ENCODE data around the gene TMEM72.

DNA sequence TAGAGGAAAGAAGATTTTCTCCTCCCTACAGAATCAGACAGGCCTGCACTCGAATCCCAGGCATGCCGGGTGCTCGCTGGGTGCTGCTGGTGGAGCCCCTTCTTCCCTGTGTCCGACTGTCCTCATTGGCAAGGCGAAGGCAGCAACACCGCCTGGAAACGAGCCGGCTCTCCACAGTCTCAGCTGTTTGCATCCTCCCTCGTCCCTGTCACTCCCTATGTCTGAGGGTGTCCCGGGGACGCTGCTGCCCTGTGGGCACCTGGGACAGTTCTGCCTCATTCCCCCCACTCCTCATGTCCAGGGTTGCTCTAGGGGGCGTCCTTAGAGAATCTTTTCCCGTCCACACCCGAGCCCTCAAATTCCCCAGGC lies 31.6 kb upstream of the TMEM72 start:
- no peak for TF ChIP-seq POLR2A (IDR thresholded peaks at IDR 0.05)
- TF ChIP-seq, protein P1, sequence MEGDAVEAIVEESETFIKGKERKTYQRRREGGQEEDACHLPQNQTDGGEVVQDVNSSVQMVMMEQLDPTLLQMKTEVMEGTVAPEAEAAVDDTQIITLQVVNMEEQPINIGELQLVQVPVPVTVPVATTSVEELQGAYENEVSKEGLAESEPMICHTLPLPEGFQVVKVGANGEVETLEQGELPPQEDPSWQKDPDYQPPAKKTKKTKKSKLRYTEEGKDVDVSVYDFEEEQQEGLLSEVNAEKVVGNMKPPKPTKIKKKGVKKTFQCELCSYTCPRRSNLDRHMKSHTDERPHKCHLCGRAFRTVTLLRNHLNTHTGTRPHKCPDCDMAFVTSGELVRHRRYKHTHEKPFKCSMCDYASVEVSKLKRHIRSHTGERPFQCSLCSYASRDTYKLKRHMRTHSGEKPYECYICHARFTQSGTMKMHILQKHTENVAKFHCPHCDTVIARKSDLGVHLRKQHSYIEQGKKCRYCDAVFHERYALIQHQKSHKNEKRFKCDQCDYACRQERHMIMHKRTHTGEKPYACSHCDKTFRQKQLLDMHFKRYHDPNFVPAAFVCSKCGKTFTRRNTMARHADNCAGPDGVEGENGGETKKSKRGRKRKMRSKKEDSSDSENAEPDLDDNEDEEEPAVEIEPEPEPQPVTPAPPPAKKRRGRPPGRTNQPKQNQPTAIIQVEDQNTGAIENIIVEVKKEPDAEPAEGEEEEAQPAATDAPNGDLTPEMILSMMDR (IDR thresholded peaks at IDR 0.05), result no peak

All from thyroid gland (tissue), 4 donors.